G401.6 (cell line): Measurements from ENCODE around the gene GAGE12J.
"Not testable (repeated sequence)": the region's sequence is repeated elsewhere in the genome, so short reads cannot be mapped to it uniquely, and the experiment has no call there.

ENCODE experiments used
- FAIRE-seq: peaks from 2 replicates; lab custom pipeline; 2012; peaks lifted over from hg19 to GRCh38; lab: Jason Lieb, UNC

The GAGE12J gene

GRCh38 chrX:49310371-49310770 is 11.5 kb upstream of the GAGE12J start:
- no peak for FAIRE-seq

- no peak for FAIRE-seq
Observed at GRCh38 chrX:49312176-49312575, 9.7 kb upstream of the GAGE12J start.

GRCh38 chrX:49316085-49316484 is 5.8 kb upstream of the GAGE12J start:
- no peak for FAIRE-seq

- not testable (repeated sequence) for FAIRE-seq
Observed at GRCh38 chrX:49322266-49322665, 429 bp downstream of the GAGE12J start.

- FAIRE-seq: not testable (repeated sequence)
Observed at GRCh38 chrX:49323735-49324134, 1.9 kb downstream of the GAGE12J start.

- not testable (repeated sequence) for FAIRE-seq
Observed at GRCh38 chrX:49330421-49330820, 8.6 kb downstream of the GAGE12J start.

- FAIRE-seq: not testable (repeated sequence)
Observed at GRCh38 chrX:49331282-49331681, 9.4 kb downstream of the GAGE12J start, which contains the start of gene GAGE13. Gene GAGE13 (plus strand): TSS chrX:49331582. CDS start chrX:49332738, 1,156 bp downstream.

- not testable (repeated sequence) for FAIRE-seq
Observed at GRCh38 chrX:49331841-49332240, 10.0 kb downstream of the GAGE12J start.

- not testable (repeated sequence) for FAIRE-seq
Observed at GRCh38 chrX:49341449-49341848, 19.6 kb downstream of the GAGE12J start.

GRCh38 chrX:49344496-49345175 is 22.8 kb downstream of the GAGE12J start:
- not testable (repeated sequence) for FAIRE-seq

- not testable (repeated sequence) for FAIRE-seq
Observed at GRCh38 chrX:49345402-49345801, 23.6 kb downstream of the GAGE12J start.

- FAIRE-seq: not testable (repeated sequence)
Observed at GRCh38 chrX:49346150-49346549, 24.3 kb downstream of the GAGE12J start.
